PC-9 (cell line): ENCODE measurements around the gene RAD18. TPM values are rescaled to one million over a fixed set of nuclear protein-coding genes. Genes with fewer than 3 reads are reported as not detected.

Experiments used
- BruUV-seq: library from RNA; stranded (reverse); fragments of 400-500 nt; replicated peaks from 2 replicates; lab custom pipeline; 2021; lab: Mats Ljungman, UMichigan
- CTCF ChIA-PET: fragments of 300-600 bp; sonication (Branson Sonifier 250); formaldehyde crosslinking; loops from one replicate; lab custom pipeline; 2022; ENCODE audit warnings: antibody characterized with exemption; lab: Charles Lee
- POLR2A ChIA-PET: fragments of 300-600 bp; sonication (Branson Sonifier 250); formaldehyde crosslinking; loops from one replicate; lab custom pipeline; 2022; ENCODE audit warnings: antibody characterized with exemption; ENCODE audit not compliant: unreplicated experiment; lab: Charles Lee
- DNase-seq, 2 experiments: peaks; one replicate each; pipeline versions ENCODE4 v3.0.0 to v3.0.0-alpha.2; 2015 to 2022; ENCODE audit warnings: mixed read lengths in 1 of 2
- H2AFZ ChIP-seq: fragments of 200-600 bp; sonication (generic); 2 replicates; pipeline ENCODE4 v1.8.1; 2017; ENCODE audit warnings: antibody characterized with exemption
- H3F3A ChIP-seq: fragments of 200-600 bp; sonication (generic); 2 replicates; pipeline ENCODE4 v1.8.1; 2017; ENCODE audit warnings: antibody characterized with exemption, mild to moderate bottlenecking, low read depth; ENCODE audit not compliant: insufficient read depth
- H3K27ac ChIP-seq: fragments of 200-600 bp; sonication (generic); 2 replicates; pipeline ENCODE4 v1.6.1; 2016; ENCODE audit warnings: mixed run types
- H3K27me3 ChIP-seq: fragments of 200-600 bp; sonication (generic); 2 replicates; pipeline ENCODE4 v1.6.1; 2016; ENCODE audit warnings: low read depth, mixed run types; ENCODE audit not compliant: insufficient read depth
- H3K36me3 ChIP-seq: fragments of 200-600 bp; sonication (generic); 2 replicates; pipeline ENCODE4 v1.6.1; 2016; ENCODE audit warnings: low read depth, mixed run types
- H3K4me1 ChIP-seq: fragments of 200-600 bp; sonication (generic); replicated peaks from 2 replicates; pipeline ENCODE4 v1.6.1; 2016; ENCODE audit warnings: mixed run types; ENCODE audit not compliant: insufficient read depth
- H3K4me2 ChIP-seq: fragments of 200-600 bp; sonication (generic); 2 replicates; pipeline ENCODE4 v1.6.1; 2017; ENCODE audit warnings: mixed run types
- H3K4me3 ChIP-seq: fragments of 200-600 bp; sonication (generic); 2 replicates; pipeline ENCODE4 v1.6.1; 2016; ENCODE audit warnings: mixed run types
- H3K79me2 ChIP-seq: fragments of 200-600 bp; sonication (generic); 2 replicates; pipeline ENCODE4 v1.6.1; 2017; ENCODE audit warnings: low read depth, mixed run types
- H3K9me2 ChIP-seq: fragments of 200-600 bp; sonication (generic); 2 replicates; pipeline ENCODE4 v1.8.1; 2017; ENCODE audit warnings: mild to moderate bottlenecking; ENCODE audit not compliant: insufficient read depth
- H3K9me3 ChIP-seq: fragments of 200-600 bp; sonication (generic); 2 replicates; pipeline ENCODE4 v1.8.1; 2016; ENCODE audit warnings: low read depth; ENCODE audit not compliant: insufficient read depth
- H4K20me1 ChIP-seq: fragments of 200-600 bp; sonication (generic); 2 replicates; pipeline ENCODE4 v1.8.1; 2017; ENCODE audit not compliant: insufficient read depth
- EZH2 ChIP-seq: fragments of 200-600 bp; sonication (generic); IDR thresholded peaks from 2 replicates; pipeline ENCODE4 v1.8.0; 2017; ENCODE audit warnings: antibody characterized with exemption, low read depth
- intact Hi-C: fragments of 100-400 bp; cut with micrococcal nuclease; formaldehyde crosslinking; loops from one replicate; pipeline ENCODE4 v1.10.0; 2022; ENCODE audit not compliant: unreplicated experiment
- total RNA-seq: library from RNA; stranded (reverse); gene quantifications from 2 replicates; pipeline ENCODE4 v1.2.3, GENCODE V29; 2021
- TF ChIP-seq, protein P1 (sequence below): fragments of 200-600 bp; sonication (generic); conservative IDR thresholded peaks from 2 replicates; pipeline ENCODE4 v1.6.1; 2017; ENCODE audit warnings: mixed run types, antibody characterized with exemption, mild to moderate bottlenecking, moderate library complexity

Gene RAD18
- total RNA-seq, 1 experiment from 2014 or later: 29.1 TPM

DNA sequence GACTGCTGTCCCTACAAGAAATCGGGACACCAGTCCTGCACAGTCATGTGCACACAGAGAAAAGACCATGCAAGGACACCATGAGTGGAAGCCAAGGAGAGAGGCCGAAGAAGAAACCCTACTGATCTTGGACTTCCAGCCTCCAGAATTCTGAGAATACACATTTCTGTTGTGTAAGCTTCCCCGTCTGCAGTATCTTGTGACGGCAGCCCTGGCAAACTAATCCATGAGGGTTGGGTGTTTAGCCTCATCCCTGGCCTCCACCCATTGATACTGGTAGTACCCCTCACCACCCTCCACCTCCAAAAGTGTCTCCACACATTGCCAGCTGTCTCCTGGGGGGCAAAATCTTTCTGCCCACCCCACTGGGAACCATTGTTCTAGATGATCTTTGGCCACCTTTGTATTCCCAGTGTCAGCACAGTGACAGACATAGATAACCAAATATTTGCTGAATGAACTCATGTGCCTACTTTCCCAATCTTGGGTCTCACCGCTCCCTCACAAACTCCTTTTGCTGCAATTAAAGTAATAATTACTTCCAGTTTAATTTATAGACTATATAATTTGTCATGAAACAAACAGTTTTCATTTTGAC, 83.8 kb downstream of the RAD18 start:
- CTCF ChIA-PET: no interaction called here
- TF ChIP-seq EZH2: no peak
- TF ChIP-seq, protein P1, sequence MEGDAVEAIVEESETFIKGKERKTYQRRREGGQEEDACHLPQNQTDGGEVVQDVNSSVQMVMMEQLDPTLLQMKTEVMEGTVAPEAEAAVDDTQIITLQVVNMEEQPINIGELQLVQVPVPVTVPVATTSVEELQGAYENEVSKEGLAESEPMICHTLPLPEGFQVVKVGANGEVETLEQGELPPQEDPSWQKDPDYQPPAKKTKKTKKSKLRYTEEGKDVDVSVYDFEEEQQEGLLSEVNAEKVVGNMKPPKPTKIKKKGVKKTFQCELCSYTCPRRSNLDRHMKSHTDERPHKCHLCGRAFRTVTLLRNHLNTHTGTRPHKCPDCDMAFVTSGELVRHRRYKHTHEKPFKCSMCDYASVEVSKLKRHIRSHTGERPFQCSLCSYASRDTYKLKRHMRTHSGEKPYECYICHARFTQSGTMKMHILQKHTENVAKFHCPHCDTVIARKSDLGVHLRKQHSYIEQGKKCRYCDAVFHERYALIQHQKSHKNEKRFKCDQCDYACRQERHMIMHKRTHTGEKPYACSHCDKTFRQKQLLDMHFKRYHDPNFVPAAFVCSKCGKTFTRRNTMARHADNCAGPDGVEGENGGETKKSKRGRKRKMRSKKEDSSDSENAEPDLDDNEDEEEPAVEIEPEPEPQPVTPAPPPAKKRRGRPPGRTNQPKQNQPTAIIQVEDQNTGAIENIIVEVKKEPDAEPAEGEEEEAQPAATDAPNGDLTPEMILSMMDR: no peak

DNA sequence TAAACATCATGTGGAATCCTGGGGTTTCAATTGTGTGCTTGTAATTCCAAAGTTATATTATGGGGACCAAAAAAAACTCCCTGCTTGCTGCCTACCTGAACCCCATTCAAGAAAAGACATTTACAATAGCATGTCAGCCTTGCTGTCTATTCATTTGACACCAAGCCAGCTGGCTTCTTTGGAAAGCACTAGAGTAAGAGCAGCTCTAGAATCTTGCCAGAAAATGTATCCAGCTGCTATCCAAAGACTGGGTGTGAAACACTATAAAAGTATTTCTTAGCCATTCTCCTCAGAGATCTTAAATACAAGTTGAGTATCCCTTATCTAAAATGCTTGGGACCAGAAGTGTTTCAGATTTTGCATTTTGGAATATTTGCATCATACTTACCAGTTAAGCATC, 87.4 kb downstream of the RAD18 start:
- Histone ChIP-seq H3K4me2 (no peak overlapping the region), H3K4me3 (no peak overlapping the region), H4K20me1 (no peaks in the 10 kb centered on the region), H3K36me3 (no peaks in the 10 kb centered on the region; the same call in 1 of the 2 replicates), H3K4me1 (peaks cover 13% of the 10 kb centered on the region), H3K27me3 (no peaks in the 10 kb centered on the region), H3K27ac (no peak overlapping the region), H3K9me3 (no peaks in the 10 kb centered on the region), H3F3A (peaks cover 4% of the 10 kb centered on the region; the same call in 1 of the 2 replicates), H2AFZ (no peak overlapping the region), H3K9me2 (no peaks in the 10 kb centered on the region), H3K79me2 (no peaks in the 10 kb centered on the region)
- BruUV-seq: no TSS peak
- ChIA-PET POLR2A (interaction anchor here (0.6 kb wide), 1 partner anchor 210 kb away, joined by 3 read pairs; no protein-coding TSS in a partner anchor), CTCF (interaction anchor here (0.7 kb wide), 1 partner anchor 8 kb away, joined by 3 read pairs; no protein-coding TSS in a partner anchor)
- DNase-seq: no peak
- no peak for TF ChIP-seq EZH2
- TF ChIP-seq, protein P1: no peak
- intact Hi-C loops: loop anchor here (10.0 kb wide), 1 partner anchor 101 kb away; no protein-coding TSS in a partner anchor

More for the DNA sequence above, 83.8 kb downstream of the RAD18 start:
- Histone ChIP-seq H3K4me2 (no peak overlapping the region), H3K9me3 (no peaks in the 10 kb centered on the region), H3K4me1 (peaks cover 6% of the 10 kb centered on the region), H3K79me2 (no peaks in the 10 kb centered on the region), H3K36me3 (peaks cover 12% of the 10 kb centered on the region; the same call in 1 of the 2 replicates), H3K4me3 (no peak overlapping the region), H2AFZ (no peak overlapping the region), H3K27ac (no peak overlapping the region), H3F3A (0 out of 2 replicates have a peak, but pooled peaks cover under 1% of the 10 kb centered on the region), H3K27me3 (no peaks in the 10 kb centered on the region), H4K20me1 (no peaks in the 10 kb centered on the region), H3K9me2 (no peaks in the 10 kb centered on the region)
- POLR2A ChIA-PET: no interaction called here
- no TSS peak for BruUV-seq
- DNase-seq: no peak
- intact Hi-C loops: loop anchor here (10.0 kb wide), 1 partner anchor 105 kb away; no protein-coding TSS in a partner anchor

DNA sequence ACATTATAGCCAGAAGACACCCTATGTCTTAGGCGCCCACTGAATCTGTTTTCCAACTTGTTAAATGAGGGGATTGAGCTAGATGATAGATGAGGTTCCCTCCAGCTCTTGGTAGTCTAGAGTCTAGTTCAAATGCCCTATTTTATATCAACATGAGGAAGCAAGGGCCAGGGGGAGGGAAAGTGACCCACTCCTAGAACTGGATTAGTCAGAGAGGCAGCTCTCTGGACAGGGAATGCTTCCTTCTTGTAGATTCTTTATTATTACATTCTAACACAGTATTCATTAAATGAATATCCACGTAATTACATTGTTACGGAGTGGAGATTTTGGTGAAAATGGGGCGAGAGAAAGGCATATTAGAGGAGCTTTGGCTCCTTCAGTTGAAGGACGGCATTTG, 89.5 kb downstream of the RAD18 start:
- no peak for DNase-seq
- H3K9me2 ChIP-seq: no peaks in the 10 kb centered on the region
- no peaks in the 10 kb centered on the region for H3K9me3 ChIP-seq
- ChIA-PET CTCF (interaction anchor here (0.7 kb wide), 1 partner anchor 96 kb away, joined by 3 read pairs; no protein-coding TSS in a partner anchor), POLR2A (interaction anchor here (0.7 kb wide), 1 partner anchor 372 kb away, joined by 3 read pairs; the partner anchor contains the start of gene LMCD1)
- H3K4me3 ChIP-seq: no peak overlapping the region
- H3K4me2 ChIP-seq: no peak overlapping the region
- H3K4me1 ChIP-seq: peaks cover 31% of the 10 kb centered on the region
- intact Hi-C loops: loop anchor here (10.0 kb wide), 1 partner anchor 99 kb away; no protein-coding TSS in a partner anchor
- H2AFZ ChIP-seq: no peak overlapping the region
- peaks cover 23% of the 10 kb centered on the region for H3F3A ChIP-seq
- H4K20me1 ChIP-seq: no peaks in the 10 kb centered on the region
- TF ChIP-seq, protein P1: no peak
- TF ChIP-seq EZH2: no peak
- no TSS peak for BruUV-seq
- H3K27ac ChIP-seq: no peak overlapping the region
- H3K36me3 ChIP-seq: no peaks in the 10 kb centered on the region; the same call in 1 of the 2 replicates
- no peaks in the 10 kb centered on the region for H3K27me3 ChIP-seq
- no peaks in the 10 kb centered on the region for H3K79me2 ChIP-seq
